OCI-M1 (cell line): ENCODE results near the gene IQGAP2.

Experiments used
- DNase-seq: peaks from one replicate; lab custom pipeline; 2025; lab: John Stamatoyannopoulos, UW

IQGAP2 gene

DNA sequence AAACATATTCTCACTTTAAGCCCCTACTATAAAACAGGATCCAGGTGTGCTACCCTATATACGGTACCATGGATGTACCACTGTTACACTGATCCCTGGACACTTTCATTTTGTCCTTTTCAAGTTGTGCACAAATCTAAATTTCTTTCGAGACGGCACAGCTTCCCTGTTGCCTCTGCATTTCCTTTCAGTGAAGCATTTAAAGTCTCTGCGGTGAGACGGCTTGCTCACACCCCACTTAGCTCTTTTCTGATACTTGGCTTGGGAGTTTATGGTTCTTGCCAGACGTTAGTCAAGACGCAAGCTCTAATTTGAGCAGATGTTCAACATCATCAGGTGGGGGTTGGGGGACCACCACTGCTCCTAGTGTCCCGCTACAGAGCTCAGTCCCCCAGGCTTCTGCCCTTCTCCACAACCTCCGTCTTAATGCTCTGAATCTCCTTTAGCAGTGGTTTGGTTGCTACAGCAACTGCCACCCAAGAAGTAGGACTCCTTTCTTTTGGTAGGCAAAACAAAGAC is 204.3 kb downstream of the IQGAP2 start:
- DNase-seq, result no peak

DNA sequence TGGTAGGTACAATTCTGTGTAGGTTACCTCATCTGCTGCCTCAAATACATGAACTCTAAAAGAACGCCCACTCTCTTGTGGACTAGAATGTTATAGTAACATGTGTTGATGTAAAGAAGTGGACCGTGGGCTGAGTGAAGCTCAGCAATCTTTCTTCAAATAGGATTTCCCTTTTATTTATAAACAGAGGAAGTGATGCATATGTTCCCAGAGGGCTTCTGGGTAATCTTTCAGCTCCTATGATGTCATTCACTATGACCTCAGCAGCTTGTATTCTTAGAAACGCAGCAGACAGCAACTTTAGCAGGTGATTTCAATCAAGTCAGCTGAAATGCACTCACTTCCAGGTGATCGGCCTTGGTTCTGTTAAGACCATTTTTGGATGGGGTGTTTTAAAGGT is 205.7 kb downstream of the IQGAP2 start:
- peak; percentile 72 for DNase-seq

DNA sequence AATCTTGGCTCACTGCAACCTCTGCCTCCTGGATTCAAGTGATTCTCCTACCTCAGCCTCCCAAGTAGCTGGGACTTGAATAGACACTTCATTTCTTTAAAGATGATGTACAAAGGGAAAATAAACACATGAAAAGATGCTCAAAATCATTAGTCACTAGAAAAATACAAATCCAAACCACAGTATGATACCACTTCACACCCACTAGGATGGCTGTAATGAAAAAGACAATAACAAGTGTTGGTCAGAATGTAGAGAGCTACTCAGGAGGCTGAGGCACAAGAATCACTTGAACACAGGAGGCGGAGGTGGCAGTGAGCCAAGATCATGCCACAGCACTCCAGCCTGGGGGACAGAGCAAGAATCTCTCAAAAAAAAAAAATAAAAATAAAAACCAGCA is 207.1 kb downstream of the IQGAP2 start:
- no peak for DNase-seq

DNA sequence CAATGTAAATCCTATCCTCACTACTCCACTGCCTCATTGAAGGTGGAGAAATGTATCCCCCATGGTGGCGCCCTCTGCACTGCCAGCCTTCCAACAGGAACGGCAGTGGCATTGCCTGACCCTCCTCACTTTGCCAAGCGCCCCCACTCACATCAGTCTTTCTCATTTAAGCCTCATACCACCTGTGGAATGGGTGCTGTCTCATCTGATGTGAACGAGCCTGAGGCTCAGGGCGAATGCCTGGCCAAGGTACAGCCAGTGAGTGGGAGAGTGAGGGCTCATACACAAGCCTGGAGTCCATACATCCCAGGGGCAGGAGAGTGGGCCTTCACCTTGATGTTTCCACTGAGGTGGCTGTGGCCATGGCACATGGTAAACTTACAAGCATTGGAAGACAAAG is 209.9 kb downstream of the IQGAP2 start:
- DNase-seq, result no peak

DNA sequence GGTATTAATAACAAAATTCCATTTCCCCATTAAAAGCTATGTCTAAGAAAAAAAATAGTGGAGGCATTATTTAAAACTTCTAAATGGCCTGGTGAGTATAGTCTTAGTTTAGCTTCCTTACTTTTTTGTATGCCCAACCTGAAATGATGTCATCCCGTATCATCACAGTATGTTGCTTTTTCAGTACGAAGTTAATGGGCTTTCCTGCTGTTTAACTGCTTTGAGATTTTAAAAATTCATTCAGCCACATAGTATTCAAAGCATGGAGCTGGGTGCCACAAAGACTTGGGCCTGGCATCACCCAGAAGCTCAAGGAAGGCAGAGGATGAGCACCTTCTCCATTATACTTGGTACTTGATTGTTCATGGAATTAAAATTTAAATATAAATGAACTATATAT is 212.7 kb downstream of the IQGAP2 start:
- no peak for DNase-seq

DNA sequence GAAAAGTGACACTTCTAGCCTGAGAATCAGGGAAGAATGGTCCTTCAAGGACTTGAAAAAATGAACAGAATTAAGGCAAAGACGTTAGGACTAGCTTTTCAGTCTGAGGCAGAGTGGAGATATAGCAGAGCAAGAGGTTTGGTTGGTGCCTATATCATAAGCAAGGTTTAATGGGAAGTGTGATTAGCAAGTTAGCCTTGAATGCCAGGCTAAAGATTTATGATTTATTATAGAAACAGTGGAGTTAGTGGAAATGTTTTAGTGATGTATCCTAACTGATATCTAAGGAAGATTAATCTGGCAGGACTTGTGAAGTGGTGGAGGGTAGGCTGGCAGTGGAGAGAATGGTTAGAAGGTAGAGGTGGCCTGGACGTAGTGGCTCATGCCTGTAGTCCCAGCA is 213.1 kb downstream of the IQGAP2 start:
- no peak for DNase-seq

DNA sequence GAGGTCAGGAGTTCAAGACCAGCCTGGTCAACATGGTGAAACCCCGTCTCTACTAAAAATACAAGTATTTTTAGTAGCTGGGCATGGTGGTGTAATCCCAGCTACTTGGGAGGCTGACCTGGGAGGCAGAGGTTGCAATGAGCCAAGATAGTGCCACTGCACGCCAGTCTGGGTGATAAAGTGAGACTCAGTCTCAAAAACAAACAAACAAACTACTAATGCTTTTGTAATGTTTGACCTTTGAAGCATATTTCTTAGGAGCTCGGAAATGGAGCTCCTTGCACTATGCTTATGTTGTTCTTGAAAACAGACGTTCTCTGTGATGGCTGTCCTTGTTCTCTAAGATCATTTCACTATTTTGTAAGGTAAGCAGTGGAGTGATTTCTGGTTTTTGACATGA is 214.1 kb downstream of the IQGAP2 start:
- DNase-seq, result no peak

DNA sequence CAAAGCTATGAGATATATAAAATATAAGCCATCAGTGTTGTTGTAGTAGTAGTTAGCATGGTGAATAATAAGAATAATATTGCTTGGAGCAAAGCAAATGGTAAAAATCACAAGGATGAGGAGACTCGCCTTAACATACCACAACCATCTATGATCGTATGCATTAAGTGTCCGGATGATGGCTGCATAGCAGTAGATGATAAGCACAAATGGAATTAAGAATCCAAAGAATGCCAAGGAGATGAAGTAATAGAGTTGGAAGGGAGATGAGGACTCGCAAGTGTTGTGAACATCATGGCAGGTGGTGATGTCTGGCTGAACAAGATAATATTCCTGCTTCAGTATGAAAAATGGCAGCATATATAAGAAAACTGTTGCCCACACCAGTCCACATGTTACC is 214.6 kb downstream of the IQGAP2 start:
- DNase-seq, result no peak

DNA sequence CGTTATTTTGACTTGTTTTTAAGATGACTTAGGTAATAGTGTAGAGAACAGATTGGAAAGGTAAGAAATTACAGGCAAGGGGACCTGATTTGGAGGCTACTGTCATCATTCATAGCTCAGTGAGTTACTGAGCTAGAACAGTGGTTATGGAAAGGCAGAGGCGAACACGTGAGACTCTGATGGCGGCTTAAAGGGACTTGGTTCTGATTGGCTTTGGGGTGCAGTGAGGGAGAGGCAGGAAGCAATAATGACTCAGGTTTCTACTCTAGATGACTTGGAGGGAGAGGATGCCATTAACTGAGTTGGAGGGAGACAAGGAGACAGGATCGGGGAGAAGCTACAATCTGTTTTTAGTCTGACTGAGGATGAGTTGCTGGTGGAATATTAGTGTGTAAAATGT is 217.1 kb downstream of the IQGAP2 start:
- DNase-seq, result no peak

DNA sequence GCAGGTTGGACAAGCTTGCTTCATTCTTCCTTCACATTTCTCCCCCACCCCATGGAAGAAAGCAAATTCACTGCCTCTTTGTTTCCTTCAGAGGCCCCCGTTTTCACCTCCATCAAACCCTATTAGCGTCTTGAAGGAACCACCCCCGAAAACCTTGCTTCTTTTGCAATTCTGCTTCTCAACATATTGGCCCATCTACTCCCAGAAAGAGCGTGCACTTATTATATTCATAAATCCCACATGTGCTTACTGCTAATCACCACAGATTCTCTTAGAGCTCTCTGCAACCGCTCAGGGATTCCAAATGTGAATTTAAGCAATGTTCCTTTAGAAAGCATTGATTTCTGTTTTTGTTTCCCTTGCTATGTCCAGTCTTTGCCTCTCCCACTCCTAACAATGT is 219.0 kb downstream of the IQGAP2 start:
- no peak for DNase-seq

DNA sequence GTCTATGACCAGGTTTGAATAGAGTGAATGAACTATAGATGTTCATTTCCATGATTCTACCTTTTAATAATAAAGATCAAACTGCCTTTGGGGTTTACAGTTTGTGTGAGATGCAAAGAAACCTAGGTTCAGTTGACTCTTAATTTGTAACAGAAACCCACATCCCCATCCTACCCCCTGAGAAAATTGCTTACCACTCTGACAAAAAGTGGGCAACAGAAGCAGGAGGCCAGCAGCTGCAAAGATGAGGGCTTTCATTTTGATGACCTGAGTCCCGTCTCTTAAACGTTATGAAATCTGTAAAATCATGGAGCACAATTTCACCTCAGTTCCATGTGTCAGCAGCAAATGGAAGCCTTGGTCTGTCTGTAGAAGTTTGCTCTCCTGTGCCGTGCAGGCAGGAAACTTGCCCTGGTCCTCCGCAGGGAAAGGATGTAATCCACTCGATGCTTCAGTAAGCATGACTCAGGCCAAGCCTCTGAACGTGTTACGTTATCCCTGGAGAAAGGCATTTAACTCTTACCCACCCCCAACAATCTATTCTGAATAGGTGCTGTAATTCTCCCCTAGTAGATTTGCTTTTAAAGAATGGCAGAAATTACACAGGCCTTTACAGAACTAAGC is 220.0 kb downstream of the IQGAP2 start, which contains the start of gene F2RL2:
F2RL2 (minus strand) TSS at position 431 of the 624 bp plus-strand sequence; CDS start at position 258, 173 bp downstream.
- DNase-seq, result no peak

DNA sequence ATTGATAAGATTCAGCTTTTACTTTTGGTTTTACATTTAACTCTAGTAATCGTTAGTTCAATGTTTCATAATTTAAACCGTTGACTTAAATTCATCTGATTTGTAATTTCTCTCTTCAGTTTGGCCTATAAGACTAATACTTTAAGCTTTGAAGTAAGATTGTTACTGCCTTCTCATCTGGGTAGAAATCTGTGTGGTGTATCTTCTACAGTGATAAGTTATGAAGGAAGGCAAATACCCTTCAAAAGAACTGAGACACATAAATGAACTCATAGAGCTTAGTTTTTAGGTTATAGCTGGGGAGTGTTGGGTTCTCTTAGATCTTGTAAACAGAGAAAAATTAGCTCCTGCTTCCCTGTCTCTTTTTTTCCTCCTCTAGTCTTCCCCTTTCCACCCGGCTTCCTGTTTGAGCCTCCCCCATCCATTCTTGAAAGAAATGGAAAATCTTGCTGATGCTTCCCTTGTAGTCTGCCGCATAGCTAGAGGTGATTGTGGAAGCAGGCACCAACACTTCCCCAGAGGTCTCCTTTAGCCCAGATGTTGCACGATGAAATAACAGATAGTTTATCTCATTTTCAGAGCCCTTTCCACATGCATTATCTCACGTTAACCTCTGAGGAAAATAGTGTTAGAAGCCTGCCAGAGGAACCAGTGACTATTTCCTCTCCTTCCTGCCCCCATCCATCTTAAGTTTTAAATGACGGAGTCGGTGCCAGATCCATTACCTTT is 222.2 kb downstream of the IQGAP2 start:
- DNase-seq, result peak; percentile 30

DNA sequence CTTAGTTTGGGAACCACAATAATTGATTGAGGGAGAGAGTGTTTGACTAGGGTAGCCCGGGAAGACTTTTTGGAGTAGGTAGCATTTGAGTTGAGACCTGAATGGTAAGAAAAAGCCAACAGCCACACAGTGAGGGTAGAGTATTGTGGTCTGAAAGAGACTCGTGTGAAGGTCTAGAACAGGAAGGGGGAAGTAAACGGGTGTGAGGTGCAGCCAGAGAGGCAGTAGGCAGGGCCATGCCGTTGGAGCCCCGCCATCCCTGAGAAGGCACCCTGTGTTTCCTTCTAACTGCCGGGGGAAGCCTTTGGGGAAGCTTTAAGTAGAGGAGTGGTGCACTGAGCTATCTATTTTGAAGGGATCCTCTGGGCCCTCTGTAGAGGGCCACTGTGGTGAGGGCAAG is 223.7 kb downstream of the IQGAP2 start:
- DNase-seq, result no peak

DNA sequence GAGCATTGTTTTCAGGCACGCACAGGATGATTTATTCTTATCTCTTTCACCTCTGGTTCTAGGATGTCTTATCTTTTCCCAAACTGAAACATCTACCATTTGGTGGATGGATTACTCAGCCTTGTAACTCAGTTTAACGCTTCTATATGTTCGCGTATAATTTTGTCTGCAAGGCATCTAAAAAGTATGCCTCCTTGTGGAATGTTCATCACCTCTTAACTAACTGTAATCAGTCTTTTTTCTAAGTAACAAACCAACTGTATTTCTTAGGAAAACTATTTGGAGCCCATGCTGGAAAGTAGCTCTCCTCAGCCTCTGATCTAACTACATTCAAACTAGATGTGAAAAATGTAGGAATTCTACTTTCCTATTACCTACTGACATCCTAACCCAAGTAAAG is 231.6 kb downstream of the IQGAP2 start:
- no peak for DNase-seq

DNA sequence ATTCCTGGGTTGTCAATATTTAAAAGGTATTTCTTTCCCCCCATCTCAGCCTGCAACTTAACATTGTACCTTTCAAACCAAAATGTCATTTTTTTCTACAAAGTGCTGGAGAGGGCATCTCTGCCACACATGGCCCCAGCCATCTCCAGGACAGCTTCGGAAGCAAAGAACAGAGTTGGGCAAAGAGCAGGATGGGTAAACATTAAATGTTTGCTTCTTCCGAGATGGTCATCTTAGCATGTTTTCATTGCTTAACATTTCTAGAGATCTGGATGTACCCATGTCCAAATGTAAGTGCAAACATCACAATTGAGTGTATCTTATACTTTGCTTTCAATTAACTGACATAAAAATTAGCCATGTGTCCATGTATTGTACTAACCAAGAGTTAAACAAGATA is 234.4 kb downstream of the IQGAP2 start:
- no peak for DNase-seq

DNA sequence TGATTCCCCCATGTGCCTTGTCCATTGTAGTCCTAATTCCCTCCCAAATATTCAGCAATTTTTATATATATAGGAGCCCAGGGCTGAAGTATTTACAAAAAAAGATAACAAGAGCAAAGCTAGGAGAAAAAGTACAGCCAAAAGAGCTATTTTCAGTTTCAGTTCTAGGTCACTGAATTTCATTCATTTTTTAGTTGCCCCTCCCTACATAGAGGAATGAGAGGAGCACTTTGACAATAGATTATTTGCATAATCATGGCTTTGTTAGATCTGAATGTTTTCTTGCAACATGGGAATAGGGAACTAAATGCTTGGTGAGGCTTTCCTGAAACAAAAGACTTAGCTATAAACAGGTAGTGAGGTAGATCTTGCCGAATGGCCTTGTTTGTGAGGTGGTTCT is 235.4 kb downstream of the IQGAP2 start:
- peak; percentile 66 for DNase-seq

DNA sequence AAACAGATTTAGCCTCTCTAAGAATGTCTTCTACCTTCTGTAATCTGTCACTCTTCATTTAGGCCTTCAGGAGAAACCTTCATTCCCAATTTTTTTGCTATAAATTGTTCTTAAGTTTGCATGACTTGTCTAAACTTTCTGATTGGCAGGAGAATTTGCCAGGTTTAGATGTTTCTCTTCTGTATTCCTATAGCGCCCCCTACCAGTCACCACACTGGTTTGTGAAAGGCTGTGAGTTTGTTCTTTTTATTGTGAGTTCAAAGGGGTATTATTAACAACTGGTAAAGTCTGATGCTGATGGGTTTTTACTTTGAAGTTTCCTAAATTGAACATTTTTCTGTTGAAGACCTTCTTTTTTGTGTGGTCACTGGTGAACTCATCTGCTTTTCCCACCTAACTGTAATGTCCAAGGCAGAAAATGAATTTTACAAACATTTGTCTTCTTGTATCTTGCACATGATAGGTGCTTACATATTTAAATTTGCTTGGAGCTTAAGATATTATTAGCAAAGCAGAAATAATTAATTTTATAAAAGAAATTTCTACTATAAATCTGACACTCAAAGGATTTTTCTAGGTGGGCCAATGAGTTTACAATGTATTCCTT is 238.5 kb downstream of the IQGAP2 start:
- DNase-seq, result peak; percentile 87

DNA sequence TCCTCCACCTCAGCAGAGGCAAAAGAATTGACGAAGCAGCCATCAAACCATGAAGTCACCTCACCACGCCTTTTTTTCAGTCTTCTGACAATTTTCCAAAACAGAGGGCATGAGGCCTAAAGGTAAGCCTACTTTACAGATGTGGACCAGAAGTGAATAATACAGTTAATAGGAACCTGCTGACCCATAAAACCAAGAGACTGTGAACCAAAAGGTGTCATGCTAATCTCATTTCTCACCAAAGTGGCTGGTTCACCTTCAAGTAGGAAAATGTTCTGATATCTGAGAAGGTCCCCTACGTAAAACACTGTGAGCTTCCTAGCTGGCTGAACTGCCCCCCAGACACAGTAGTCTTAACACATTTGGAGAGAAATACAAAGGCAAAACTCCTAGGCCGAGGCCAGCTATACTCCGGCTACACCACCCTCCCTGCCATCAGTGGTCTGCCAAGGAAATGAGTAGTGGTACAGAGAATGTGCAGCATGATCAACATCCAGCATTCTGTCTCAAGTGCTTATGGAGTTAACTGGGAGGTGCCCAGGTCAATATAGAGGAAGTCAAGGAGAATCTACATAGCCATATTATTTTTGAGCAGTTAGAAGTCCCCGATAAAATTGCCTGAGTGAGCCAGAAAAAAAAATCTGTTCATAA is 239.4 kb downstream of the IQGAP2 start:
- no peak for DNase-seq

DNA sequence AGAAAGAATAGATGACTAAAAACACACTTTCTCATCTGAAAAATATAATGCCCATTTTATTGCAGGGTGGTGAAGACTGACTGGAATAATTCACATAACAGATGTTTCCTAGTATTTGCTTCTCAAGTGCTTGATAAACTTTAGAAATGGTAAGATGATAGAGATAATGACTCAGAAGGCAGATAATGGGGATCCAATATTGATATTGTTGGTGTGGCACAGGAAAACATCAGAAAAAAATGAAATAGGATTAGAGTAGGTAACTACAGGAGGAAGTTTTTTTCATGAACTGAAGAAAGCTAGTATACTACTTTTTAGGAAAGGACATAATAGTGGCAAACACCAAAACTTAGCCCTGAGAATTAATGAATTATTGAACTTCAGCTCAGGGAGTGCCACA is 240.3 kb downstream of the IQGAP2 start:
- no peak for DNase-seq

DNA sequence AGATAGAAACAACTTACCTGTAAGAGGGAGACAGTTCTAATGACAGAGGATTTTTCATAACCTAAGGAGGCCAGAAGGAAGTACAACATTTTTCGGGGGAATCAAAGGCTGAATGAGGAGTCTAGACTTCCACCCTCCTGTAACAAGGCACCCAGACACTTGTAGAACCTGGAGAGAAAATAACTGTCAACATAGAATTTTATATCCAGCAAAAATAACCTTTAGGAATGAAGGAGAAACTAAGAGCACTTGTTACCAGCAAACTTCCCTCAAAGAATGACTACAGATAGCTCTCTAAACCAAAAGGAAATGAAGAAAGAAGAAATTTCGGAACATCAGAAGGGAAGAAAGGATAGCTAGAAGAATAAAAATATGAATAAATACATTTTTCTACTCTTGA is 246.1 kb downstream of the IQGAP2 start:
- peak; percentile 12 for DNase-seq

DNA sequence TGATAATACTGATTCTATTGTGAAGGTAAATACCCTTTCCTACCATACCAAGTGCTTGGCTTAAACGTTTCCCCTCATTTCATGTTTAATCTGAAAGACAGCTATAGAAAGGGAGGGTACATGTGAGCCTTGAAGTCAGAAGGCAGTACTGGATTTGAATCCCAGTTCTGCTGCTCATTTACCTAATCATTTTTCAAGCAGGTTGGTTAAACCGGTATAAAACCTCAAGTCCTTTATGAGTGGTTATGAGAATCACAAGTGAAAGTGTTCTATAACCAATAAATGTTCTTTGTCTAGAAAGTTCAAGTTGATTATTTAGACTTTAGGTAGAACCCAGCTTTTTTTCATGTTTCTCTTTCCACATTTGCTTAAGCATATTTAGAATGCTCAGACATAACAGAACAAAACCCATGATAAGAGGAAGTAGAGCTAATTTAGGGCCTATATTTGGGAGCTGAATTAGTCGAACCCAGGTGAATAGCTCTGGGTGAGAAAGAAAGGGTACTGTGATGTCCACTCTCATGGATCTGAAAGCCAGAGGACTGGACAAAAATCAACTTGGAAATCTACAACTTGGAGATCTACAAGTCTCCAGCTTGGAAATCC is 249.8 kb downstream of the IQGAP2 start:
- DNase-seq, result no peak

DNA sequence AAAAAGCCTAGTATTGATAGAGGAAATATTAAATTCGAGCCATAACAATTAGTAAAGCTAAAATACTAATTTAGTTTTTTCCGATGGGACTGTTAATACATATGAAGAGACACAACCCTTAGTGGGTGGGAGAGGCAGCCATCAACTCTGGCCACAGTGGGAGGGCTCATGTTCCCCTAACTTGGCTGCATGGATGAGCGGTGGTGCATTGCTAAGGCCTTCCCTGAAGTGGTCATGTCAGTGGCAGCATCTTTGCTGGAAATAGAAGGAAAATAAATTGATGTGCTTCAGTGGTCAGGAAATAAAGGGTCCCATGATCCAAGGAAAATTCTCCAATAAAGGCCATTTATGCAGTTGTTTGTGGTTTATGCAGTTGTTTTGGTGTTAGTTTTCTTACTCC is 254.0 kb downstream of the IQGAP2 start:
- DNase-seq, result no peak
